DND-41 (cell line): ENCODE data around the gene PTGDR2.
A peak's percentile ranks its signal among the peaks of the same experiment; 100 is the strongest.

ENCODE experiments used
- ATAC-seq: fragments of 200-7000 bp; cut with Tn5 transposase; 3 replicates; pipeline ENCODE4 v1.9.1; 2021; ENCODE audit warnings: low read depth; ENCODE audit not compliant: insufficient read depth
- DNase-seq: peaks from one replicate; pipeline ENCODE4 v3.0.0-alpha.2; 2020
- H2AFZ ChIP-seq: 2 replicates; pipeline ENCODE4 v1.6.0; 2012; ENCODE audit warnings: low read depth, low read length
- H3K27ac ChIP-seq: 2 replicates; pipeline ENCODE4 v1.5.1; 2012; ENCODE audit warnings: low read length, inconsistent platforms
- H3K27me3 ChIP-seq: fragments of 200-600 bp; sonication (generic); 2 replicates; pipeline ENCODE4 v1.6.0; 2012; ENCODE audit warnings: low read length, mild to moderate bottlenecking, inconsistent platforms; ENCODE audit not compliant: insufficient read depth, poor library complexity
- H3K36me3 ChIP-seq: 2 replicates; pipeline ENCODE4 v1.5.1; 2012; ENCODE audit warnings: low read length, inconsistent platforms; ENCODE audit not compliant: insufficient read depth
- H3K4me1 ChIP-seq: 2 replicates; pipeline ENCODE4 v1.5.1; 2012; ENCODE audit warnings: mild to moderate bottlenecking, low read length; ENCODE audit not compliant: insufficient read depth
- H3K4me2 ChIP-seq: 2 replicates; pipeline ENCODE4 v1.6.0; 2012; ENCODE audit warnings: mild to moderate bottlenecking, moderate library complexity, low read length, inconsistent platforms; ENCODE audit not compliant: insufficient read depth
- H3K4me3 ChIP-seq, 2 experiments: fragments of 200-600 bp in 1 of 2; shearing (Covaris generic) in 1 of 2; 2 replicates each; pipeline ENCODE4 v1.5.1; 2012 to 2016; ENCODE audit warnings: inconsistent platforms in 2 of 2, low read length in 2 of 2, mild to moderate bottlenecking in 2 of 2, low read depth in 1 of 2, moderate library complexity in 1 of 2
- H3K79me2 ChIP-seq: 2 replicates; pipeline ENCODE4 v1.6.0; 2012; ENCODE audit warnings: low read length, inconsistent platforms; ENCODE audit not compliant: insufficient read depth
- H3K9ac ChIP-seq: 2 replicates; pipeline ENCODE4 v1.6.0; 2012; ENCODE audit warnings: low read depth, mild to moderate bottlenecking, inconsistent platforms, low read length, moderate library complexity
- H3K9me3 ChIP-seq: 2 replicates; pipeline ENCODE4 v1.5.1; 2012; ENCODE audit warnings: low read length, moderate library complexity, mild to moderate bottlenecking, inconsistent platforms; ENCODE audit not compliant: insufficient read depth, severe bottlenecking
- H4K20me1 ChIP-seq: 2 replicates; pipeline ENCODE4 v1.6.0; 2012; ENCODE audit warnings: low read length; ENCODE audit not compliant: insufficient read depth
- CTCF ChIP-seq: IDR thresholded peaks from 2 replicates; pipeline ENCODE4 v1.5.1; 2012; ENCODE audit warnings: borderline replicate concordance, low read length, moderate library complexity, mild to moderate bottlenecking; ENCODE audit not compliant: poor library complexity, severe bottlenecking; ENCODE audit errors: extremely low read depth
- EZH2 ChIP-seq: IDR thresholded peaks from 3 replicates; pipeline ENCODE4 v1.6.1; 2012; ENCODE audit warnings: borderline replicate concordance, low read depth, mild to moderate bottlenecking, moderate library complexity, low read length, inconsistent platforms; ENCODE audit not compliant: severe bottlenecking

The PTGDR2 gene

GRCh38 chr11:60879971-60880588 lies 24.3 kb upstream of the PTGDR2 start:
- no peaks in the 10 kb centered on the region for H3K9me3 ChIP-seq
- TF ChIP-seq CTCF (no peak), EZH2 (no peak)
- H3K27me3 ChIP-seq = no peaks in the 10 kb centered on the region
- ATAC-seq = peak; percentile 70
- H3K36me3 ChIP-seq = peaks cover 10% of the 10 kb centered on the region
- H3K27ac ChIP-seq = 0 out of 2 replicates have a peak overlapping the region, but pooled peaks have one; percentile 22
- no peak overlapping the region for H3K4me3 ChIP-seq
- peaks cover 5% of the 10 kb centered on the region; the same call in 1 of the 2 replicates for H3K4me1 ChIP-seq
- no peak overlapping the region for H3K9ac ChIP-seq
- H4K20me1 ChIP-seq = no peaks in the 10 kb centered on the region
- H3K4me2 ChIP-seq = no peak overlapping the region
- H3K79me2 ChIP-seq = no peaks in the 10 kb centered on the region
- H2AFZ ChIP-seq = no peak overlapping the region
- DNase-seq = no peak

- Histone ChIP-seq H3K9me3 (no peaks in the 10 kb centered on the region), H3K79me2 (no peaks in the 10 kb centered on the region), H3K4me1 (peaks cover 15% of the 10 kb centered on the region), H3K9ac (no peak overlapping the region), H3K36me3 (peaks cover 10% of the 10 kb centered on the region), H4K20me1 (no peaks in the 10 kb centered on the region), H3K27ac (no peak overlapping the region), H2AFZ (no peak overlapping the region), H3K4me3 (no peak overlapping the region), H3K27me3 (no peaks in the 10 kb centered on the region), H3K4me2 (no peak overlapping the region)
- DNase-seq = no peak
- TF ChIP-seq EZH2 = no peak
- no peak for TF ChIP-seq CTCF
- ATAC-seq = no peak
These were observed 23.4 kb upstream of the PTGDR2 start for GRCh38 chr11:60879104-60879503.

- Histone ChIP-seq H3K4me3 (no peak overlapping the region), H3K27me3 (no peaks in the 10 kb centered on the region), H3K4me2 (no peak overlapping the region), H3K4me1 (peaks cover 22% of the 10 kb centered on the region), H3K9me3 (no peaks in the 10 kb centered on the region), H3K9ac (no peak overlapping the region), H4K20me1 (no peaks in the 10 kb centered on the region), H3K36me3 (peaks cover 10% of the 10 kb centered on the region), H3K79me2 (no peaks in the 10 kb centered on the region), H3K27ac (no peak overlapping the region), H2AFZ (no peak overlapping the region)
- TF ChIP-seq EZH2 (no peak), CTCF (no peak)
- ATAC-seq (no peak), DNase-seq (no peak)
These were observed 22.7 kb upstream of the PTGDR2 start for GRCh38 chr11:60878245-60879101.
